ENCODE results near the gene SRPK2.

SRPK2 gene

DNA sequence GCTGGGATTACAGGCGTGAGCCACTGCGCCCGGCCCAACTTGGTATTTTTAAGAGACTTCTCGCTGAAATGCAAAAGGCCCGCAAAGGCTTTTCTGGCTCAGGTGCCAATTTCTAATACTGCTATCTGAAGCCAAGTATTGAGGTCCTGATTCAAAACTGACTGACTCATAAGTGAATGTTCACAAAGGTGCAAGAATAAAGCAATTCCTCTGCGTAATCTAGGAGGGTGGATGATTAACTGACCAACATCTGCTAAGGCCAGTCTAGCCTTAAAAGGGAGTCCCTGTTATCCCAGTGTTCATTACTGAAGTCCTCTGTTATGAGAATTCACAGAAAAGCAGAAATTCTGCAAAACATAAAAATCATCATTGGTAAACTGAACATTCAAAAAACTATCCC lies 111.4 kb downstream of the SRPK2 start:
- ChIA-PET CTCF (no interaction called here), POLR2A (no interaction called here)
- TF ChIP-seq ZBTB48 (tag by site-specific recombination; IDR thresholded peaks at IDR 0.05) (no peak), ZNF510 (tag by site-specific recombination; IDR thresholded peaks at IDR 0.05; ENCODE audit: insufficient replicate concordance) (no peak), KLF1 (tag by site-specific recombination; IDR thresholded peaks at IDR 0.05) (no peak), ZBTB21 (tag by site-specific recombination; IDR thresholded peaks at IDR 0.05) (no peak), ZNF707 (tag by site-specific recombination; IDR thresholded peaks at IDR 0.05) (no peak), KLF9 (tag by site-specific recombination; IDR thresholded peaks at IDR 0.05; ENCODE audit: low read depth) (no peak), RBAK (tag by site-specific recombination; IDR thresholded peaks at IDR 0.05) (no peak), ZNF214 (tag by site-specific recombination; IDR thresholded peaks at IDR 0.05; ENCODE audit: borderline replicate concordance) (no peak), GLI2 (tag by site-specific recombination; IDR thresholded peaks at IDR 0.05; ENCODE audit: borderline replicate concordance, low read depth) (no peak), ZNF423 (tag by site-specific recombination; IDR thresholded peaks at IDR 0.05) (no peak)
- TF ChIP-seq, protein P1, sequence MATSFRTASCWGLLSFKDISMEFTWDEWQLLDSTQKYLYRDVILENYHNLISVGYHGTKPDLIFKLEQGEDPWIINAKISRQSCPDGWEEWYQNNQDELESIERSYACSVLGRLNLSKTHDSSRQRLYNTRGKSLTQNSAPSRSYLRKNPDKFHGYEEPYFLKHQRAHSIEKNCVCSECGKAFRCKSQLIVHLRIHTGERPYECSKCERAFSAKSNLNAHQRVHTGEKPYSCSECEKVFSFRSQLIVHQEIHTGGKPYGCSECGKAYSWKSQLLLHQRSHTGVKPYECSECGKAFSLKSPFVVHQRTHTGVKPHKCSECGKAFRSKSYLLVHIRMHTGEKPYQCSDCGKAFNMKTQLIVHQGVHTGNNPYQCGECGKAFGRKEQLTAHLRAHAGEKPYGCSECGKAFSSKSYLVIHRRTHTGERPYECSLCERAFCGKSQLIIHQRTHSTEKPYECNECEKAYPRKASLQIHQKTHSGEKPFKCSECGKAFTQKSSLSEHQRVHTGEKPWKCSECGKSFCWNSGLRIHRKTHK (tag by site-specific recombination; IDR thresholded peaks at IDR 0.05): no peak
- Histone ChIP-seq H3K36me3 (ENCODE audit: control insufficient read depth in 2 of 2, insufficient read depth in 1 of 2, low read length in 2 of 2) (no peaks in the 10 kb centered on the region; a peak in 1 of 3 replicates), H3K4me1 (ENCODE audit: control insufficient read depth, insufficient read depth, low read length) (no peaks in the 10 kb centered on the region), H3K27ac (ENCODE audit: extremely low read depth, low read depth, low read length) (no peak overlapping the region), H3K4me3 (ENCODE audit: low read depth, low read length) (no peak overlapping the region), H3K9me3 (ENCODE audit: control insufficient read depth, insufficient read depth, low read depth, low read length) (no peaks in the 10 kb centered on the region)

DNA sequence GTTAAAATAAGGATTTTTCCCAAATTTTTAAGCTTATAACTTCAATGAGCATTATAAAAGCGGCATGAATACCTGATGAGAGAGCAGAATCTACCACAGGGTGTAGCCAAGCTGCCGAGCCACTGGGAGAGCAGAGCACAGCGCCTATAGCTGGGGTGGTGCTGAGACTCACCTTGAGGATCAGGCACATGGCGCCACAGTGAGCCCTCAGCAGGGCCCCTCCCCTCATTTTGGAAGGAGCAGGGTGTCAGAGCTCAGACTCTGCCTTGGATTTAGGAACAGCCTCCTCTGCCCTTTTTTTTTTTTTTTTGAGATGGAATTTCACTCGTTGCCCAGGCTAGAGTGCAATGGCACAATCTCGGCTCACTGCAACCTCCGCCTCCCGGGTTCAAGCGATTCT lies 118.6 kb downstream of the SRPK2 start:
- no peaks in the 10 kb centered on the region for H3K36me3 ChIP-seq (ENCODE audit: control insufficient read depth in 2 of 2, insufficient read depth in 1 of 2, low read length in 2 of 2)
- peaks cover 25% of the 10 kb centered on the region for H3K4me1 ChIP-seq (ENCODE audit: control insufficient read depth, insufficient read depth, low read length)
- ChIA-PET CTCF (interaction anchor here (0.7 kb wide), 1 partner anchor 19 kb away, joined by 4 read pairs; no protein-coding TSS in a partner anchor), POLR2A (interaction anchor here (1.0 kb wide), 1 partner anchor 260 kb away, joined by 3 read pairs; no protein-coding TSS in a partner anchor)
- no peaks in the 10 kb centered on the region for H3K9me3 ChIP-seq (ENCODE audit: control insufficient read depth, insufficient read depth, low read depth, low read length)
- H3K27ac ChIP-seq (ENCODE audit: extremely low read depth, low read depth, low read length): no peak overlapping the region
- H3K4me3 ChIP-seq (ENCODE audit: low read depth, low read length): no peak overlapping the region
- TF ChIP-seq ZBTB17 (tag by site-specific recombination; IDR thresholded peaks at IDR 0.05) (peak; percentile 22; the same call in 1 of the 2 replicates), ZNF341 (tag by site-specific recombination; IDR thresholded peaks at IDR 0.05; ENCODE audit: low read depth) (peak; percentile 78), ZNF600 (tag by site-specific recombination; IDR thresholded peaks at IDR 0.05) (peak; percentile 72), ZFHX2 (tag by site-specific recombination; conservative IDR thresholded peaks at IDR 0.05) (no peak)
- TF ChIP-seq, protein P2, sequence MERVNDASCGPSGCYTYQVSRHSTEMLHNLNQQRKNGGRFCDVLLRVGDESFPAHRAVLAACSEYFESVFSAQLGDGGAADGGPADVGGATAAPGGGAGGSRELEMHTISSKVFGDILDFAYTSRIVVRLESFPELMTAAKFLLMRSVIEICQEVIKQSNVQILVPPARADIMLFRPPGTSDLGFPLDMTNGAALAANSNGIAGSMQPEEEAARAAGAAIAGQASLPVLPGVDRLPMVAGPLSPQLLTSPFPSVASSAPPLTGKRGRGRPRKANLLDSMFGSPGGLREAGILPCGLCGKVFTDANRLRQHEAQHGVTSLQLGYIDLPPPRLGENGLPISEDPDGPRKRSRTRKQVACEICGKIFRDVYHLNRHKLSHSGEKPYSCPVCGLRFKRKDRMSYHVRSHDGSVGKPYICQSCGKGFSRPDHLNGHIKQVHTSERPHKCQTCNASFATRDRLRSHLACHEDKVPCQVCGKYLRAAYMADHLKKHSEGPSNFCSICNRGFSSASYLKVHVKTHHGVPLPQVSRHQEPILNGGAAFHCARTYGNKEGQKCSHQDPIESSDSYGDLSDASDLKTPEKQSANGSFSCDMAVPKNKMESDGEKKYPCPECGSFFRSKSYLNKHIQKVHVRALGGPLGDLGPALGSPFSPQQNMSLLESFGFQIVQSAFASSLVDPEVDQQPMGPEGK (tag by site-specific recombination; IDR thresholded peaks at IDR 0.05): peak; percentile 49; the same call in 1 of the 2 replicates

DNA sequence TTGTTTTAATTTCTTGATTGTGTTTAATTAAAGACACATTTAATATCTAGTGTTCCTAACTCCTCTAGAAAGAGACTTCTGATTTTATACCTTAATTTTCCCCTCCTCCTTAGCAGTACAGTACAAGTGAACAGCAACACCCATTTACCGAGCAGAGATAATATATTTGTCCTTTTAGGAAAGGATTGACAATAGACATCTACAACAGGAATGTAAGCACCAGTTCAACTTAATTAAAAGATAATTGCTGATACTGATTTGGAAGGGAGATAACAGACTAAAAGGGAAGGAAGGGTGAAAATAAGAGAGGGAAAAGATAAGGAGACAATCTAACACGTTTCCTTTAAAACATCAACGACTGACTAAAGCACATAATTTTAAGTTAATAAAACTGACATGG lies 119.3 kb downstream of the SRPK2 start:
- H3K9me3 ChIP-seq (ENCODE audit: control insufficient read depth, insufficient read depth, low read depth, low read length): no peaks in the 10 kb centered on the region
- peaks cover 25% of the 10 kb centered on the region for H3K4me1 ChIP-seq (ENCODE audit: control insufficient read depth, insufficient read depth, low read length)
- ChIA-PET POLR2A (no interaction called here), CTCF (no interaction called here)
- no peaks in the 10 kb centered on the region for H3K36me3 ChIP-seq (ENCODE audit: control insufficient read depth in 2 of 2, insufficient read depth in 1 of 2, low read length in 2 of 2)
- no peak overlapping the region for H3K27ac ChIP-seq (ENCODE audit: extremely low read depth, low read depth, low read length)
- peak overlapping the region; percentile 15; the same call in 1 of the 2 replicates for H3K4me3 ChIP-seq (ENCODE audit: low read depth, low read length)
- no peak for TF ChIP-seq SETDB1 (IDR thresholded peaks at IDR 0.05; ENCODE audit: insufficient read length, low read length)
- TF ChIP-seq HOXA7 (CRISPR knock-in tag; IDR thresholded peaks at IDR 0.05; ENCODE audit: borderline replicate concordance): no peak
- TF ChIP-seq, protein P3, sequence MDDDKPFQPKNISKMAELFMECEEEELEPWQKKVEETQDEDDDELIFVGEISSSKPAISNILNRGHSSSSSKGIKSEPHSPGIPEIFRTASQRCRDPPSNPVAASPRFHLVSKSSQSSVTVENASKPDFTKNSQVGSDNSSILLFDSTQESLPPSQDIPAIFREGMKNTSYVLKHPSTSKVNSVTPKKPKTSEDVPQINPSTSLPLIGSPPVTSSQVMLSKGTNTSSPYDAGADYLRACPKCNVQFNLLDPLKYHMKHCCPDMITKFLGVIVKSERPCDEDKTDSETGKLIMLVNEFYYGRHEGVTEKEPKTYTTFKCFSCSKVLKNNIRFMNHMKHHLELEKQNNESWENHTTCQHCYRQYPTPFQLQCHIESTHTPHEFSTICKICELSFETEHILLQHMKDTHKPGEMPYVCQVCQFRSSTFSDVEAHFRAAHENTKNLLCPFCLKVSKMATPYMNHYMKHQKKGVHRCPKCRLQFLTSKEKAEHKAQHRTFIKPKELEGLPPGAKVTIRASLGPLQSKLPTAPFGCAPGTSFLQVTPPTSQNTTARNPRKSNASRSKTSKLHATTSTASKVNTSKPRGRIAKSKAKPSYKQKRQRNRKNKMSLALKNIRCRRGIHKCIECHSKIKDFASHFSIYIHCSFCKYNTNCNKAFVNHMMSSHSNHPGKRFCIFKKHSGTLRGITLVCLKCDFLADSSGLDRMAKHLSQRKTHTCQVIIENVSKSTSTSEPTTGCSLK (tag by site-specific recombination; IDR thresholded peaks at IDR 0.05): no peak
- TF ChIP-seq ZNF138 (tag by site-specific recombination; IDR thresholded peaks at IDR 0.05; ENCODE audit: borderline replicate concordance): no peak
- no peak for TF ChIP-seq EGR2 (tag by site-specific recombination; IDR thresholded peaks at IDR 0.05; ENCODE audit: low read depth)
- no peak for TF ChIP-seq SCRT2 (tag by site-specific recombination; IDR thresholded peaks at IDR 0.05)
- no peak for TF ChIP-seq MZF1 (tag by site-specific recombination; IDR thresholded peaks at IDR 0.05; ENCODE audit: borderline replicate concordance)
- no peak for TF ChIP-seq ZSCAN16 (tag by site-specific recombination; IDR thresholded peaks at IDR 0.05)
- TF ChIP-seq GFI1B (tag by site-specific recombination; IDR thresholded peaks at IDR 0.05): no peak
- no peak for TF ChIP-seq ZNF701 (tag by site-specific recombination; IDR thresholded peaks at IDR 0.05)
- TF ChIP-seq, protein P4, sequence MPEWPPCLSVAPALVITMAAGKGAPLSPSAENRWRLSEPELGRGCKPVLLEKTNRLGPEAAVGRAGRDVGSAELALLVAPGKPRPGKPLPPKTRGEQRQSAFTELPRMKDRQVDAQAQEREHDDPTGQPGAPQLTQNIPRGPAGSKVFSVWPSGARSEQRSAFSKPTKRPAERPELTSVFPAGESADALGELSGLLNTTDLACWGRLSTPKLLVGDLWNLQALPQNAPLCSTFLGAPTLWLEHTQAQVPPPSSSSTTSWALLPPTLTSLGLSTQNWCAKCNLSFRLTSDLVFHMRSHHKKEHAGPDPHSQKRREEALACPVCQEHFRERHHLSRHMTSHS (tag by site-specific recombination; IDR thresholded peaks at IDR 0.05): no peak
- TF ChIP-seq SP7 (tag by site-specific recombination; IDR thresholded peaks at IDR 0.05): peak; percentile 9; the same call in 1 of the 2 replicates

Data from HEK293 (cell line).